ENCODE results near the gene ABCC2. TPM values are rescaled to one million over a fixed set of nuclear protein-coding genes. Genes with fewer than 3 reads are reported as not detected.

Gene ABCC2
- total and polyA plus RNA-seq, 2 donors (not counting 1 experiment from before 2014, with no cell fraction given) = 4.2 to 7.0 TPM

DNA sequence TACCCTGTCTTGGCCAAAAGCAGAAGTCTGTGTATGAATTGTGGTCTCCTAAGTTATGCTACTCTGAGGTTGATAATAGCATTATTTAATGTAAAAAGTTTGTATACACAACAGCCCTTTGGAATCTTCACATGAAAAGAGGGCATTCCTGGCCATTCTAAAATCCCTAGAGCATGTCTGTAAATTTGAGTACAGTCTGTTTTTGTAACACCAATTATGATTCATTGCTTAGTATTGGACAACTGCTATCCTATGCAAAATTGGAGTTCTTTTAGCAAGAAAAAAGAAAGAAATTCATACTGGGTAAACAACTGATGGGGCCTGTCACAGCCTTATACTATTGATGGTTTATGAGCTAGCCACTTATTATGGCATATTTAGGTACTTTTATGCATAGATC is 40.2 kb upstream of the ABCC2 start:
- Histone ChIP-seq H3K4me3 (ENCODE audit: control extremely low read depth in 1 of 5, extremely low read depth in 1 of 5, insufficient read depth in 1 of 5, low read depth in 2 of 5, low read length in 4 of 5) (no peak overlapping the region), H3K9ac (ENCODE audit: low read length) (no peak overlapping the region), H4K20me1 (ENCODE audit: control insufficient read depth, insufficient read depth, low read length, poor library complexity, severe bottlenecking) (peaks cover 21% of the 10 kb centered on the region), H3K36me3 (replicated peaks in 1 of 2; ENCODE audit: control extremely low read depth in 1 of 2, control insufficient read depth in 1 of 2, extremely low read depth in 1 of 2, insufficient read depth in 2 of 2, low read length in 1 of 2) (peaks cover 29 to 76% of the 10 kb centered on the region in 2 experiments), H3K9me3 (ENCODE audit: control extremely low read depth in 1 of 3, control insufficient read depth in 2 of 3, insufficient read depth in 1 of 3, low read length in 2 of 3) (peaks cover 0 to 18% (median 6%) of the 10 kb centered on the region in 3 donors), H2AFZ (ENCODE audit: insufficient read depth, low read depth, low read length, poor library complexity, severe bottlenecking) (no peak overlapping the region), H3K4me1 (ENCODE audit: control insufficient read depth in 2 of 2, insufficient read depth in 2 of 2, low read length in 2 of 2) (no peaks in the 10 kb centered on the region), H3K4me2 (replicated peaks; ENCODE audit: low read depth, low read length, poor library complexity, severe bottlenecking) (no peak overlapping the region), H3K27me3 (replicated peaks in 1 of 4; ENCODE audit: control extremely low read depth in 1 of 4, control insufficient read depth in 3 of 4, insufficient read depth in 4 of 4, low read length in 3 of 4) (no peaks in the 10 kb centered on the region), H3K79me2 (ENCODE audit: control insufficient read depth, insufficient read depth, low read length) (peaks cover 25% of the 10 kb centered on the region), H3K27ac (ENCODE audit: low read length in 2 of 2) (no peak overlapping the region)
- CTCF ChIA-PET = interaction anchor here (1.0 kb wide), 2 partner anchors 10 to 306 kb away, joined by 4 read pairs; partner anchors contain the start of genes COX15 and CUTC
- Mint-ChIP-seq H3K4me3 (no peak overlapping the region), H3K27ac (no peak overlapping the region), H3K9me3 (ENCODE audit: insufficient read depth) (peaks cover 7% of the 10 kb centered on the region), H3K27me3 (no peaks in the 10 kb centered on the region), H3K4me1 (peaks cover 3% of the 10 kb centered on the region)
- intact Hi-C loops (cut with micrococcal nuclease) = no loop called here
- DNase-seq (no peak), ATAC-seq (ENCODE audit: low read depth) (no peak)
- TF ChIP-seq EZH2 (IDR thresholded peaks at IDR 0.05; ENCODE audit: borderline replicate concordance, insufficient read depth, low read depth, low read length, poor library complexity, severe bottlenecking) = no peak
- TF ChIP-seq, protein P1, sequence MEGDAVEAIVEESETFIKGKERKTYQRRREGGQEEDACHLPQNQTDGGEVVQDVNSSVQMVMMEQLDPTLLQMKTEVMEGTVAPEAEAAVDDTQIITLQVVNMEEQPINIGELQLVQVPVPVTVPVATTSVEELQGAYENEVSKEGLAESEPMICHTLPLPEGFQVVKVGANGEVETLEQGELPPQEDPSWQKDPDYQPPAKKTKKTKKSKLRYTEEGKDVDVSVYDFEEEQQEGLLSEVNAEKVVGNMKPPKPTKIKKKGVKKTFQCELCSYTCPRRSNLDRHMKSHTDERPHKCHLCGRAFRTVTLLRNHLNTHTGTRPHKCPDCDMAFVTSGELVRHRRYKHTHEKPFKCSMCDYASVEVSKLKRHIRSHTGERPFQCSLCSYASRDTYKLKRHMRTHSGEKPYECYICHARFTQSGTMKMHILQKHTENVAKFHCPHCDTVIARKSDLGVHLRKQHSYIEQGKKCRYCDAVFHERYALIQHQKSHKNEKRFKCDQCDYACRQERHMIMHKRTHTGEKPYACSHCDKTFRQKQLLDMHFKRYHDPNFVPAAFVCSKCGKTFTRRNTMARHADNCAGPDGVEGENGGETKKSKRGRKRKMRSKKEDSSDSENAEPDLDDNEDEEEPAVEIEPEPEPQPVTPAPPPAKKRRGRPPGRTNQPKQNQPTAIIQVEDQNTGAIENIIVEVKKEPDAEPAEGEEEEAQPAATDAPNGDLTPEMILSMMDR (IDR thresholded peaks at IDR 0.05) = no peak
- POLR2A ChIA-PET = interaction anchor here (0.7 kb wide), 1 partner anchor 121 kb away, joined by 6 read pairs; no protein-coding TSS in a partner anchor

DNA sequence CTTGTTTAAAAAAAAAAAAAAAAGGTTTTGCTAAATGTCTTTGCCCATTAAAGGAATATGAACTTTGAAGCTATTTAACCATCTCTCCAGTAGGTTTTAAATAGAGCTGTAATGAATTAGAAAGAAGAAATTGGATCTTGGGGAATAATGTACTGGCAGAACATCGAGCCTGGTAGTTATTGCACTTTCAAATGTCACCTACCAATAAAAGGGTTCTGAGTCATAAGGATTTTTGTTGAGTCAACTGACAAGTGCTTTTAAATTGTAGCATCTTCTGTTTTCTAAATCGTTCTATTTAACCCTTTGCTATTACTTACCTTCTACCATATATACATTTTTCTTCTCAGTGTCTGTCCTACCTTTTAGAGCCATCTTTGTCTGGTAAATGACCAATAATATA is 39.7 kb upstream of the ABCC2 start:
- no CpG with 5 or more reads among the region's 2 CpGs for WGBS (ENCODE audit: insufficient coverage)
- CTCF ChIA-PET = interaction anchor here (1.0 kb wide), 2 partner anchors 11 to 307 kb away, joined by 4 read pairs; partner anchors contain the start of genes COX15 and CUTC
- no peak overlapping the region for H2AFZ ChIP-seq (ENCODE audit: insufficient read depth, low read depth, low read length, poor library complexity, severe bottlenecking)

More for the DNA sequence above, 39.7 kb upstream of the ABCC2 start:
- no peak overlapping the region for H3K4me3 ChIP-seq (ENCODE audit: control extremely low read depth in 1 of 5, extremely low read depth in 1 of 5, insufficient read depth in 1 of 5, low read depth in 2 of 5, low read length in 4 of 5)
- POLR2A ChIA-PET = interaction anchor here (0.7 kb wide), 1 partner anchor 122 kb away, joined by 6 read pairs; no protein-coding TSS in a partner anchor
- H3K4me2 ChIP-seq (replicated peaks; ENCODE audit: low read depth, low read length, poor library complexity, severe bottlenecking) = no peak overlapping the region
- H4K20me1 ChIP-seq (ENCODE audit: control insufficient read depth, insufficient read depth, low read length, poor library complexity, severe bottlenecking) = peaks cover 21% of the 10 kb centered on the region
- Mint-ChIP-seq H3K4me3 (no peak overlapping the region), H3K27me3 (no peaks in the 10 kb centered on the region), H3K27ac (no peak overlapping the region), H3K4me1 (peaks cover 1% of the 10 kb centered on the region), H3K9me3 (ENCODE audit: insufficient read depth) (peaks cover 7% of the 10 kb centered on the region)
- peaks cover 0 to 18% (median 6%) of the 10 kb centered on the region in 3 donors for H3K9me3 ChIP-seq (ENCODE audit: control extremely low read depth in 1 of 3, control insufficient read depth in 2 of 3, insufficient read depth in 1 of 3, low read length in 2 of 3)
- no peak for TF ChIP-seq EZH2 (IDR thresholded peaks at IDR 0.05; ENCODE audit: borderline replicate concordance, insufficient read depth, low read depth, low read length, poor library complexity, severe bottlenecking)
- TF ChIP-seq, protein P1 (IDR thresholded peaks at IDR 0.05) = no peak
- no peaks in the 10 kb centered on the region for H3K4me1 ChIP-seq (ENCODE audit: control insufficient read depth in 2 of 2, insufficient read depth in 2 of 2, low read length in 2 of 2)
- H3K27me3 ChIP-seq (replicated peaks in 1 of 4; ENCODE audit: control extremely low read depth in 1 of 4, control insufficient read depth in 3 of 4, insufficient read depth in 4 of 4, low read length in 3 of 4) = no peaks in the 10 kb centered on the region
- intact Hi-C loops (cut with micrococcal nuclease) = no loop called here
- no peak overlapping the region for H3K27ac ChIP-seq (ENCODE audit: low read length in 2 of 2)
- DNase-seq (no peak), ATAC-seq (ENCODE audit: low read depth) (no peak)
- no peak overlapping the region for H3K9ac ChIP-seq (ENCODE audit: low read length)
- peaks cover 26 to 78% of the 10 kb centered on the region in 2 experiments for H3K36me3 ChIP-seq (replicated peaks in 1 of 2; ENCODE audit: control extremely low read depth in 1 of 2, control insufficient read depth in 1 of 2, extremely low read depth in 1 of 2, insufficient read depth in 2 of 2, low read length in 1 of 2)
- peaks cover 21% of the 10 kb centered on the region for H3K79me2 ChIP-seq (ENCODE audit: control insufficient read depth, insufficient read depth, low read length)
